ENCODE results near the gene TRIO.

Gene TRIO

DNA sequence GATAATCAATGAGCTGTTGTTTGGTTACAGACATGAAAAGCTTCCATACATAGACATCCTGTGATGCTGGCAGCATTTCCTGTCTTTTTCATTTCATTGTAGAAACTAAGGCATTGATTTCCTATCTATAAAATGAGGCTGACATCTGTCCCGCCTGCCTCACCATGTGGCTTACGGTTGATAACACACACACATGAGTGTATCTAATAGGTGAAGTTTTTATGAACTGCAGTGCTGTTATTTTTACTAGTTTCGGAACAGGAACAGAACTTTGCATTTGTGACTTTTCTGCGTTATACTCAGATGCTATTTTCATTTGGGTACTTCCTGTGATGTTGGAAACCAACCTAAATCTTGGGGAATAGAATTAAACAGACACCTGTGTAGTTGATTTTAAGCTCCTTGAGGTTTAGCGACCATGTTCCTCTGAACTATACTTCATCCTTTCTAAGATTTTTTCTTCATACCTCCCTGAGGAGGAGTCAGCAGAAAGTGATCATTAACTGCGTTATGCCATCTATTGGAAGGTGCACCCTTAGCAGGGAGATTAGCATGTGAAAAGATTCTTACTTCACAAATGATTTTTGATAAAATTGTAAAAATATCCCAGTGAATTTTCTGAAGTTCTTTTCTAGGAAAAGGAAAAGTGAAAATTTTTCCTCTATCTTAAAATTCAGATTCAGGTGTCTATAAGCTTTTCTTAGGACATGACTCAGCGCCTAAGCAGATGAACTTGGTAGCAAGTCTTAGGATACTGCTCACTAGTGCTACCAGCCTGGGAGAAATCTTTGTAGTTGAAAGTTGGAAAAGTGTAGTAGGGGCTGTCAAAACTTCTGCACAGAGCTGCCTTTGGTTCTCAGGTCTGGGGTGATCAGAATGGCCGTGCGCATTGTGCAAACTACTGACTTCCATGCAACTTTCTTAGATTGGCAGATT is 134.5 kb downstream of the TRIO start:
- H3K4me3 ChIP-seq (replicated peaks in 1 of 2; ENCODE audit: low read depth in 2 of 2, low read length in 2 of 2) = no peak overlapping the region
- TF ChIP-seq, protein P1, sequence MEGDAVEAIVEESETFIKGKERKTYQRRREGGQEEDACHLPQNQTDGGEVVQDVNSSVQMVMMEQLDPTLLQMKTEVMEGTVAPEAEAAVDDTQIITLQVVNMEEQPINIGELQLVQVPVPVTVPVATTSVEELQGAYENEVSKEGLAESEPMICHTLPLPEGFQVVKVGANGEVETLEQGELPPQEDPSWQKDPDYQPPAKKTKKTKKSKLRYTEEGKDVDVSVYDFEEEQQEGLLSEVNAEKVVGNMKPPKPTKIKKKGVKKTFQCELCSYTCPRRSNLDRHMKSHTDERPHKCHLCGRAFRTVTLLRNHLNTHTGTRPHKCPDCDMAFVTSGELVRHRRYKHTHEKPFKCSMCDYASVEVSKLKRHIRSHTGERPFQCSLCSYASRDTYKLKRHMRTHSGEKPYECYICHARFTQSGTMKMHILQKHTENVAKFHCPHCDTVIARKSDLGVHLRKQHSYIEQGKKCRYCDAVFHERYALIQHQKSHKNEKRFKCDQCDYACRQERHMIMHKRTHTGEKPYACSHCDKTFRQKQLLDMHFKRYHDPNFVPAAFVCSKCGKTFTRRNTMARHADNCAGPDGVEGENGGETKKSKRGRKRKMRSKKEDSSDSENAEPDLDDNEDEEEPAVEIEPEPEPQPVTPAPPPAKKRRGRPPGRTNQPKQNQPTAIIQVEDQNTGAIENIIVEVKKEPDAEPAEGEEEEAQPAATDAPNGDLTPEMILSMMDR (IDR thresholded peaks at IDR 0.05; ENCODE audit: low read depth, low read length) = no peak
- no peak for DNase-seq (ENCODE audit: low read depth in 2 of 2)

DNA sequence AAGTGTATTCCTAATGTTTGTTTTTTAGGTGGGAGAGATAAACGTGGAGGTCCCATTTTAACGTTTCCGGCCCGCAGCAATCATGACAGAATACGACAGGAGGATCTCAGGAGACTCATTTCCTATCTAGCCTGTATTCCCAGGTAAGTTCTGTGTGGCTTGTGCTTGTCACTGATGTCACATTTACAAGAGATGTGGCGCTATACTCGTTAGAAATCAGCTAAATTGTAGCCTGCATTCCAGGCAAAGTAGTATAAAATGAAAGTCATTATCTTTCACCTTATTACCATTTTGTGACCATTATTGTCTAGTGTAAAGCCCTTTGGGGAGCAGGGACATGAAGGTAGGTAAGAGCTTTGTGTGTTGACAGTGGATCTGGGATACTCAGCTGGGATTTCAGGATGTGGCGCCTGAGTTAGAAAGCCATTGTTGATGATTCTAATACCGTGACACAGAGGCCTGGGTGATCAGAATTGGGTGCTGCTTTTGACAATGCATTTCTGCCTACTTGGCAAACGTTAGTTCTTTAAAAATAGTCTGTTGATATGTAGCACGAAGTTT is 137.2 kb downstream of the TRIO start:
- TF ChIP-seq, protein P1 (IDR thresholded peaks at IDR 0.05; ENCODE audit: low read depth, low read length) = no peak
- DNase-seq (ENCODE audit: low read depth in 2 of 2) = no peak
- H3K4me3 ChIP-seq (replicated peaks in 1 of 2; ENCODE audit: low read depth in 2 of 2, low read length in 2 of 2) = no peak overlapping the region

DNA sequence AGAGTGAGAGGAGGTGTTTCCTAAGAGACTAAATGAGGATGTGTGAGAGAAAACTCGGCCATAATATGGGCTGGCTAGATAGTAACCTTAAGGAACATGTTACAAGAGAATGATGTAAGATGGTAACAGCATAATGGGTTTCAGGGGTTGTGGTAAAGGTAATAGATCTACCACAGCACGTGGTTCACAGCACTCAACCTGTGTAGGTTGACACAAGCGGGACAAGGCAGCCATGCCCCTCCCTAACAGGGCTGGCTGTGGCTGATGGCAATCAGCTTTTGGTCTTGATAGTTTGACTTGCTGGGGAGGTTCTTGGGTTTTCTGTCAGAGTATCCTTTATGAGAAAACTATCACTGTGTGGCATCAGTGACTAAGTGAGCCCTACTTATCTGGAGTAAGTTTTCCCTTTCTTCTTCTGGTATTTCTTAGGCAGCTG is 138.6 kb downstream of the TRIO start:
- no peak for DNase-seq (ENCODE audit: low read depth in 2 of 2)
- TF ChIP-seq, protein P1 (IDR thresholded peaks at IDR 0.05; ENCODE audit: low read depth, low read length) = no peak
- no peak overlapping the region for H3K4me3 ChIP-seq (replicated peaks in 1 of 2; ENCODE audit: low read depth in 2 of 2, low read length in 2 of 2)

DNA sequence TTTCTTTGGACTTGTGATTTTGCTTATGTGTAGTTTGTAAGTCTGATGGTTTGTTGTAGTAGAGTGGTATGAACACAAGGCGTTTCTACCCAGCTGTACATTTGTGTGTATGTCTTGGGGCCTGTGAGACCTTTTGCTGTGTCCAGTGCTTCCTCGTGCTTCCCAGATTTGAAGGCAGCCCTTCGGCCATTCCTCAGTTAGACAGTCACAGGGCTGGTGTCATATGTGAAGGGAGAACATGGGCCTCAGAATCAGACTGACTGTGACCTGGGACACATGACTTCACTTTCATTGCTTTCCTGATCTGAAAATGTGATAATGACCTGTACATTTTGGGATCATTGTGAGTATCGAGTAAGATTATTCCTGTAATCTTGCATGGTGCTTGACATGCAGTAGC is 140.0 kb downstream of the TRIO start:
- no peak for DNase-seq (ENCODE audit: low read depth in 2 of 2)
- no peak overlapping the region for H3K4me3 ChIP-seq (replicated peaks in 1 of 2; ENCODE audit: low read depth in 2 of 2, low read length in 2 of 2)
- TF ChIP-seq, protein P1 (IDR thresholded peaks at IDR 0.05; ENCODE audit: low read depth, low read length) = no peak

DNA sequence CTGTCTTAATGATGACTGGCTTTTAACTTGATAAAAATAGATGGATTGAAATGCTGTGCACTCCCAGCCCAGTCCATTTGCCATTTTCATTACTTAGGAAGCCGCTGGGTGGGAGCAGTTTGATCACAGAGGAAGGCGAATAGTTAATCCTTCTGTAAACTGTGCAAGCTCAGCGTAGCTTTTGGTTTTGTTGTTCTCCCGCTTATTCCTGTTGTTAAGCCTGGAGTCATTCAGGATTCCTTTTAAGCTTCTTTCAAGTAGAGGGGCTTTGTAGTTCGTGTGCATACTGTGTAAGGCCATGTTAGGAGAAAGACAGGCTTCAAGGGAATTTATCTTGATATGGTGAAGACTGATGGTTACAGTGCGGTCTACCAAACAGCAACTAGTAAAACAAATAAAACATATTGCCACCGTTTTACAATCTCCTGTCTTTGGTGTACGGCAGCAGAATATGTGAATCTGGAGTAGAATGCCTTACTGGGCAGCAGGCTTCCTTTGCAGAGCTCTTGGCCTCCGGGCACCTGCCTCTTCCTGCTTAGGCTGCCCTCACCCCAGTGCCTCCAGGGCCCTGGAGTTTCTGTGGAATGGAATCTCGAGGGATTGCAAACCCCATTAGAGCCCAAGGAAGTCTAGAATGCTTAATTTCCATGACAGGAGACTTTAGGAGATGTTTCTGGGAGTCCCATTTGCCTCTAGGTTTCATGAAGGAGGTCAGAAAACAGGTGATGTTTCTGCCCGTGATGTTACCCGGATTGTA is 141.4 kb downstream of the TRIO start:
- no peak for DNase-seq (ENCODE audit: low read depth in 2 of 2)
- TF ChIP-seq, protein P1 (IDR thresholded peaks at IDR 0.05; ENCODE audit: low read depth, low read length) = no peak
- no peak overlapping the region for H3K4me3 ChIP-seq (replicated peaks in 1 of 2; ENCODE audit: low read depth in 2 of 2, low read length in 2 of 2)

DNA sequence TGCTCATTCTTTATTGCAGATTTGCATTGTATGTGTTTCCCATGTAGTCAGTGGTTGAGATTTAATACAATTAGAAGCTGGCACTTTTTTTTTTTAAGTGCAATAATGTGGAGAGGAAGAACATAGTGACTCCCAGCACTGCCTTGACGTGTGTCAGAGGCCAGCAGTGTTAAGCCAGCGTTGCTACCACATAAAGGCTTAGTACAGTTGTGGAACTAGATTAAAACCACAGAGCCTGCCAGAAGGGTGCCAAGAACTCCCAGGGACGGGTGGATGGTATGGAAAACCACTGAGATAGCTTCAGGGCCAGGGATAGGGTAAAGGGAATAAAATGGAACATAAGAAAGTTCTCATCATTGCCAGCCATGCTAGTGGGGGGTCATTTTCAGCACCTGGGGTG is 142.9 kb downstream of the TRIO start:
- TF ChIP-seq, protein P1 (IDR thresholded peaks at IDR 0.05; ENCODE audit: low read depth, low read length) = no peak
- peak in 1 of 2 donors; percentile 56 for DNase-seq (ENCODE audit: low read depth in 2 of 2)
- H3K4me3 ChIP-seq (replicated peaks in 1 of 2; ENCODE audit: low read depth in 2 of 2, low read length in 2 of 2) = no peak overlapping the region

Measured in cardiac fibroblast (primary cell).